NCI-H1694 (cell line): ENCODE data around the gene SH3D21.

Experiments
- DNase-seq: peaks from one replicate; lab custom pipeline; 2025; lab: John Stamatoyannopoulos, UW

Gene SH3D21

DNA sequence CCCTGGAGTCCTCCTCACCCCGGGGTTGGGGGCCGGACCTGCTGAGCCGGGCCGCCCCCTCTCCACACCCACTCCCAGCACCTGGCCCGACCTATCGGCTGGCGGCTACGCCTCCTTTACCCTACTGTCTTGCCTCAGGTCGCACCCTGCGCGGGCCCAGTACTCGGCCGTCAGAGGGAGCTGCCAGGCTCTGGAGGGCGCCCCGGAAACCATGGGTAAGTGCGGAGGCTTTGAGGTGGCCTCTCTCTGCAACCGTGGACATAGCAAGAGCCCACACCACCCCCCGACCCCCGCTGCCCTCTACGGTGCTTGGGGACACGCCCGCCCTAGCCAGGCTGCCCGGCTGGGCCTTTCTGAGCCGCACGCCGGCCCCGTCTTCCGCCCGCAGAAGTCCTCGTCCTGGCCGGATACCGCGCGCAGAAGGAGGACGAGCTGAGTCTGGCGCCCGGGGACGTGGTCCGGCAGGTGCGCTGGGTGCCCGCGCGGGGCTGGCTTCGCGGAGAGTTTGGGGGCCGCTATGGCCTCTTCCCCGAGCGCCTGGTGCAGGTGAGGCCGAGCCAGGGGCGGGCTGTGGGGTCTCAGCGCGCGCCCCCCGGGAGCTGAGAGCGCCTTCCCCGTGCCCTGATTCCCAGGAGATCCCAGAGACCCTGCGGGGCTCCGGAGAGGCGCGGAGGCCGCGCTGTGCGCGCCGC, at the start of gene SH3D21:
Gene SH3D21 (plus strand): TSS at position 159 of the 692 bp plus-strand sequence. CDS start 53 bp downstream, at position 212.
- DNase-seq = no peak

DNA sequence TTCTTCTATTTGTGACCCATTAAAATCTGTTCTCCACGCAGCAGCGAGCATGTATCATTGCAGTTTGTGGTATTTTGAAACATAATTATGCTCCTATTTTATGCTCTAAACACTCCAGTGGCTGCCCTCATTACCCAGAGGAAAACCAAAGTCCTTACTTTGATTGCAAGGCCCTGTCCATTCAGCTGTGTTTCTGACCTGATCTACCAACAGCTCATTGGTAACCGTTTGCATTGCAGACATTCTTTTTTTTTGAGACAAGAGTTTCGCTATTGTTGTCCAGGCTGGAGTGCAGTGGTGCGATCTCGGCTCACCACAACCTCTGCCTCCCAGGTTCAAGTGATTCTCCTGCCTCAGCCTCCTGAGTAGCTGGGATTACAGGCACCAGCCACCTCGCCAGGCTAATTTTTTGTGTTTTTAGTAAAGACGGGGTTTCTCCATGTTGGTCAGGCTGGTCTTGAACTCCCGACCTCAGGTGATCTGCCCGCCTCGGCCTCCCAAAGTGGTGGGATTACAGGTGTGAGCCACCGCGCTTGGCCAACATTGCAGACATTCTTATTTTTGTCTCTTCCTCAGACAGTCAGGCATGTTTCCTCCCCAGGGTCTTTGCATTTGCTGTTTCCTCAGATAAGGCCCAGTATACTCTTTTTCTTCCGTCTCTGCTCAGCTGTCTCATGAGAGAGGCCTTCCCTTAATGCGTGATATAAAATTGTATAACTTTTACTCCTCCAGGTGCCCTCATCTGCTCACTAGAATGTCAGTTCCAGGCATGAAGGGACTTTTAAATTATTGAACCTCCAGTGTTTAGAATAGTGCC, 49.4 kb upstream of the SH3D21 start:
- DNase-seq = no peak

DNA sequence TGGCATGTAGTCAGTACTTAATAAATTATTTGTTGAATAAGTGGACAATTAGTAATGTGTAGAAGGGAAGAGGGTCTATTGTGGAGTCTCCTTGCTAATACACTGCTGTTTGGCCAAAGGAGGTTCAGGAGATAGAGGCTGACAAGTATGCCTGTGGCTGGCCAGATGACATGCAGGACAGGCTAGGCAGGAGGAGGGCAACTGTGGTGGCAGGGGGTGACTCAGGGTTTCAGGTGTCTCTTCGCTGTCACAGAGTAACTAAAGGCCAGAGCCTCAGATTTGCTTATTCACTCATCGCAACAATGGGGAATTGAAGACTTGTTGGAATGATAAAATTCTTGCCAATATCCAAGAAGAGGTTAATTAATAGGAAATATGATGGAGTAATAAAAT, 48.8 kb upstream of the SH3D21 start:
- no peak for DNase-seq

DNA sequence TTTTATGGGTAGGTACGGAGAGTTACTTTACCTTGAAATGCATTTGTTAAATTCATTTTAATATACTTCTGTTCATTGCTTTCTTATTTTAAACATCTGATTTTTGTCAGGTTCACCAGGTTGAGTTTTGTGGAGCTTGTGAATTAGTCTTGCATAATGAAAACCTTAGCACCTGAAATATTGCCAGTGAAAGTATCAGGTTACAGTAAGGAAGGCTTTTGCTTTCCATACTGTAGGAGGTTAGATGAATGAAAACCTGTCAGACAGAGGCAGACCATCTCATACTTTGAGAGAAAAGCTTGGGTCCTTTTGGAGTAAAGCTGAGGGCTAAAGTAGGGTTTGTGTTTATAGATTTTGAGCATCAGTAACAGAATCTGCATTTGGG, 47.2 kb upstream of the SH3D21 start:
- no peak for DNase-seq

DNA sequence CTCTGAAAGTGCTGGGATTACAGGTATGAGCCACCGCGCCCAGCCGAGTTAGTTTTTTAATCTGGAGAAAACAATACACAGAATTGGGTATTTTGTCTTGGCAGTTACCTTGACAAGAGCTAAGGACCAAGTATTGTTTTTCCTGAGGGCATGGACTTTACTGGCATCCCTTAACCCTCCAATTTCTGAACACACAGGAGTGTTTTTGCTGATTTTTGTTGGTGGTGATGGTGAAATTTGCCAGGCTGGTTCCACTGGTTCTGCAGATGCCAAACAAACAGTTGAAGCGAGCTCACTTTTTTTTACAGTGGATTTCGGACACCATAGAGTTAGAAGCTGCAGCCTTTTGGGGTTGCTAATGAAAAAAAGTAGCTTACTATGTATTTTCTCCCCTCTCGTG, 37.2 kb upstream of the SH3D21 start:
- no peak for DNase-seq

DNA sequence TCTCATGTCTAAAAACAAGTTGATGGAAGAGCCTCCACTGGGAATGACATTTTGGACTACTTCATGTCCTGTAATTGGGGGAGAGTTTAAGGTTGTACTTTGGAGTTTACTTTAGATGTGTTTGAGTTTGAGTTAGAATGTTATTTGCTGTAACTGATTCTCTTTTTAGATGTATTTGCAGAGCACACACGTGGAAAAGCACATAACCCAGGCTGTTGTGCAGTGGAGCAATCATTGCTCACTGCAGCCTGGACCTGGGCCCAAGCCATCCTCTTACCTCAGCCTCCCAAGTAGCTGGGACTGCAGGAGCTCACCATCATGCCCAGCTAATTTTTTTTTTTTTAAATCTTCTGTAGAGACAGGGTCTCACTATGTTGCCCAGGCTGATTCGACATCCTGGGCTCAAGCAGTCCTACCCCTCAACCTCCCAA, 36.7 kb upstream of the SH3D21 start:
- DNase-seq = no peak

DNA sequence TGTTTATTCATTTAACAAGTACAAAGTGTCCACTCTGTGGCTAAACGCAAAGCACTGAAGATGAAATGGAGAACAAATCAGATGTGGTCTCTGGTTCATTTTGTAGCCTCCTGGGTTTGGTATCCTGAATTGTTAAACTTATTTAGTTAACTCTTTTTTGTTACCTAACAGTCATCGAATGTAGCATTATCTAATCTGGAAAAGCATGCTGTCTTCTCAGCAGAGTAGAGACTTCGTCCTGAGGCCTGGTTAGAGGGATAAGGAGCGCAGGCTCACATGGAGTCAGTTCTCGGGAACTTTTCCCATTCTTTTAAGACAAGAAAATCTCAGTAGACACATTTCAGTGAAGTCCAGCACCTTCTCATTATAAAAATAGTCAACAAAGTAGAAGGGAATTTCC, 33.1 kb upstream of the SH3D21 start:
- no peak for DNase-seq

DNA sequence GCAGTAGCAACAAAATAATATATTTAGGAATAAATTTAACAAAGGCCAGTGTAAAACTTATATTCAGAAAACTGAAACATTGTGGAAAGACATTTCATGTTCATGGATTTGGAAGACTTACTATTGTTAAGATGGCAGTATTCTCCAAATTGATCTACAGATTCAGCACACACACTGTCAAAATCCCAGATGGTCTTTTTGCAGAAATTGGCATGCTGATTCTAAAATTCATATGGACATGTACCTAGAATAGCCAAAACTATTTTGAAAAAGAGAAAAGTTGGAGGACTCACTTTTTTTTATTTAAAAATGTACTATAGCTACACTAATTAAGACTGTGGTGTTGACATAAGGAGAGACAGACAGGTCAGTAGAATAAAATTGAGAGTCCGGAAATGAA, 32.0 kb upstream of the SH3D21 start:
- DNase-seq = no peak

DNA sequence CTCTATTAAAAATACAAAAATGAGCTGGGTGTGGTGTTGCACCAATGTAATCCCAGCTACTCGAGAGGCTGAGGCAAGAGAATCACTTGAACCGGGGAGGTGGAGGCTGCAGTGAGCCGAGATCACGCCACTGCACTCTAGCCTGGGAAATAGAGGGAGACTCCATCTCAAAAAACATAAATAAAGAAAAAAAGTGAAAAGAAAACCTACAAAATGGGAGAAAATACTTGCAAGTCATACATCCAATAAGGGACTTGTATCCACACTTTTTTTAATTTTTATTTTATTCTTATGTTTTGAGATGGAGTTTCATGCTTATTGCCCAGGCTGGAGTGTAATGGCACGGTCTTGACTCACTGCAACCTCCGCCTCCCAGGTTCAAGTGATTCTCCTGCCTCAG, 29.5 kb upstream of the SH3D21 start:
- no peak for DNase-seq

DNA sequence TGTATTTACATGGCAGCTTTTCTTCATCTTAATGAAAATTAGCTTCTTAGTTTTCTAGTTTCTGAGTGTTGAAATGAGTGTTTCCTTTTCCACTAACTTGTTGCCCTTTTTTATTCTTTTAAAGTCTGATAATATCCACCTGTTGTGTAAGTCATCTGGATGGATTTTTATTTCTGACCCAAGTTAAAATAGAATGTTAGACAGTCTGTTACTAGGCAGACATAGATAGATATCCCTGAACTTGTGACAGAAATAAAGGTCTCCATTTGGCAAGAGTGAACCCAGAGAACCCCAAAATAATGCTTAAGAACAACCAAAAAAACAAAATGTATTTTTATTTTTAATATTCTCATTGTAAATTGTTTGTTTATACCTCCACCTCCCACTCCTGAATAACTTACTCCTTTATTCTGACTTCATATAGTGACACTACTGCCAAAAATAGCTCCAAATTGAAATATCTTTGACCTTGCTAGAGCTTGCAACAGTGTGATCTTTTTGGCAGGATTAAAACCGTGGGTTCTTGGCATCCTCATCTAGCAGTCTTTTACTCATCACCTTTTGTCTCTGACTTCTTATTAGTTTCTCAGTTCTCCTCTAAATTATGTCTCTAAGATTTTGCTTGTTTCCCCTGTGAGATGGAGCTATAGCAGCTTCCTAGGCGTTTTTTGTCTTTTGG, 26.9 kb upstream of the SH3D21 start:
- no peak for DNase-seq

DNA sequence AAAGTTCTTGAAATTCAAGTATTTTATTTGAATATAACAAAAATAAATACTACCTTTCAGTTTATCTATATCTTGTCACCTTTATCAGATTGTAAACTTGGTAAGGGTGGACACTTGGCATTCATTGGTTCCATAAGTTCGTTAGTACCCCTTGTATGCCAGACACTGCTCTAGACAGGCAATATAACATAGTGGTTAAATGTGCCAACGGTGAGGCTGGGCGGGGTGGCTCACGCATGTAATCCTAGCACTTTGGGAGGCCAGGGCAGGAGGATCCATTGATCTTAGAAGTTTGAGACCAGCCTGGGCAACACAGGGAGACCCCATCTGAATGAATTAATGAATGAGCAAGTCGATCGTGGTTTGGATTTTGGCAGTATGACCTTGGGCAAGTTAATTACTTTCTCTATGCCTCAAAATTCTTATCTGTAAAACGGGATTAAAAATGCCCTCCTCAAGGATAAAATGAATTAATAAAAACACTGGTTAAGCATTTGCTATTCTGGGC, 26.3 kb upstream of the SH3D21 start:
- no peak for DNase-seq

DNA sequence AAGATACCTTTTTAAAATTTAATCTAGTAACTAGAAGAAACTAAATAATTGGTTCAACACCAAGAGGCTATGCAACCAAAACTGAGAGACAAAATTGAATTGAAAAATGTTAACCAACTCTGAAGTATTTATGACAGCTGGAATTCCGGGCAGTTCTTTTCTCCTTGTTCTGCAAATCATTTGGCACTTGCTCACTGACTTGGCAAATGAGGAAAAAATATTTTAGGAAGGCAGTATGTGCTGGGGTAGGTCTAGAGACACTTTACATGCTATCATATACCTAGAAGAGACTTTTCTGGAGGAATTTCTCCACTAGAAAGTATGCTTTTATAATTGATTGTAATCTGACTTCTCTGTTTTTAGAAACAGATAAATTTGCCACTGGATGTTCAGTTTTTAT, 22.1 kb upstream of the SH3D21 start:
- DNase-seq = no peak

DNA sequence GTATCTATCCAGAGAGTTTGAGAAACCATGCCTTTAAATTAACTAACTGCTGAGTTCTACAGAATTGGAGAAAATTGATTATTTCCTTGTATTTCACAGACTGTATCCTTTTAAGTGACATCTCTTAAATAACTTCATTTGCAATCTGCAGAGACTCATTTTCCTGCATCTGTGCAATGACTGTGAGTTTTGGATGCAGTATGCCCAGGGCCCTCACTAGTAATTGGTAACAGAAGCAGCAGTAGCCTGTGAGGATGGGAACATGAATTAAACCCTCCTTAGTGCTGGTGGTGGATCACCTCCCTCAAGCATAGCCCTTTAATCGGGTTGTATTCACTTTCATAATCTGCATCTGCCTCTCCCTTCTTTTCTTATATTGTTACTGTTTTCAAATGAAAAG, 21.7 kb upstream of the SH3D21 start:
- no peak for DNase-seq

DNA sequence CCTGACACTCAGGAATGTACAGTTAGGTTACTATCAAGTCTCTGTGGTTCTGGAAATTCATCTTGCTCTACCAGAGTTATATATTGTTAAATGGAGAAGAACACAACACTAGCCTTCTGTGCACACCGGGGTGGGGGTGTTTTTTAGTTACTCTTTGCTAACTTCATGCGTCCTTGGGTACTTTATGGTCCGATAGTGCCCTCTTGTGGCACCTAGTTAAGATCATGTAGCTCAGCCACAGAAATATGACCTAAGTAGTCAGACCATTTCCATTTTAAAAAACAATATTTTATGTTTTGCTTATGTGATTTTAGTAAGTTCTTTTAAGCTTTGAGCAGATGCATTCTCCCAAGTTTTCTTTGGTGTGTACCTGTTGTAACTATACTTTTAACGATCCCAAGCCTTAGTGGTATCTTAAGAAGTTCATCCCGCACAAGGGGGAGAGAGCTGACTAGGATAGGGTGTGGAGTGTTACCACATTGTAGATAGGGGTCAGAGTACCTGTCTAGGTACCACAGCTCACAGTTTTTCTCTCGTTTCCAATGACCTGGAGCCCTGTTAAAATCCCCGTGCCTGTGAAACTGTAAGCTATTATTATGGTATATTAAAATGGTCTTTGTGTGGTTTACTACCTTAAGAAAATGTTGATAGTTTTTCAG, 20.6 kb upstream of the SH3D21 start:
- DNase-seq = peak; percentile 47

DNA sequence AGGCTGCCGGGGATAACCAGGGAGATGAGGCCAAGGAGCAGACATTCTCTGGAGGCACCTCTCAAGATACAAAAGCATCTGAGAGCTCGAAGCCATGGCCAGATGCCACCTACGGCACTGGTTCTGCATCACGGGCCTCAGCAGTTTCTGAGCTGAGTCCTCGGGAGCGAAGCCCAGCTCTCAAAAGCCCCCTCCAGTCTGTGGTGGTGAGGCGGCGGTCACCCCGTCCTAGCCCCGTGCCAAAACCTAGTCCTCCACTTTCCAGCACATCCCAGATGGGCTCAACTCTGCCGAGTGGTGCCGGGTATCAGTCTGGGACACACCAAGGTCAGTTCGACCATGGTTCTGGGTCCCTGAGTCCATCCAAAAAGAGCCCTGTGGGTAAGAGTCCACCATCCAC, 19.4 kb upstream of the SH3D21 start:
- no peak for DNase-seq

DNA sequence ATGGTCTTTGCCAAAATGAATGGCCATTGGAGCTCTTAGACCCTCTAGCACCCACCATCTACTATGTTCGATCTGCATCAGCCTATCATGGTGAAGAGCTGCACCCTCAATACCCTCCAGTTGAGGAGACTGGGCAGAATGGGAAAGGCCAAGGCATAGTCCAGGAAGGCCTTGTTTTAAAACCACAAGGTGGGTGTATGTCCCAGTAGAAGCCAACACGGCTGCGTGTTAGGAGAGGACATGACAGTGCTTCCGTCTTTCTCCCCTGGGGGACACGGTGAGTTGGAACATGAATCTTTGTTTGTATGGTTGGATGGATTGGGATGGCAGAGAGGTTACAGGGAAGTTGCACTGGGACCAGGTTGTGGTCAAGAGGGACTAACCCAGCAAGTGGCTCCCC, 18.6 kb upstream of the SH3D21 start:
- DNase-seq = no peak

DNA sequence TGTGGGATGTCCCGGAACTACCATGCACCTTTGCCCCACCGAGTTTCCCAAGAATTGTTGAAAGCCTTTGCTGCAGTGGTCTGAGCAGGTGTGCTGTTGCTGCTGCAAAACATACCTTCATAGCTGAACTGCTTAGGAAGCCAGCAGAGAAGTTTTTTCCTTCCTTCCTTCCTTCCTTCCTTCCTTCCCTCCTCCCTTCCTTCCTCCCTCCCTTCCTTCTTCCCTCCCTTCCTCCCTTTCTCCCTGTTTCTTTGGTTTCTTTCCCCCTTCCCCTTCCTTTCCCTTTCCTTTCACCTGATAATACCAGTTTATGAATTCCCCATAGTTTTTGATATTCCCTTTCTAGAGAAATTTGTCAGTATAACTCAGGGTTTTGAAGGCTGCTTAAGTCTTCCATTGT, 10.8 kb upstream of the SH3D21 start:
- DNase-seq = no peak

DNA sequence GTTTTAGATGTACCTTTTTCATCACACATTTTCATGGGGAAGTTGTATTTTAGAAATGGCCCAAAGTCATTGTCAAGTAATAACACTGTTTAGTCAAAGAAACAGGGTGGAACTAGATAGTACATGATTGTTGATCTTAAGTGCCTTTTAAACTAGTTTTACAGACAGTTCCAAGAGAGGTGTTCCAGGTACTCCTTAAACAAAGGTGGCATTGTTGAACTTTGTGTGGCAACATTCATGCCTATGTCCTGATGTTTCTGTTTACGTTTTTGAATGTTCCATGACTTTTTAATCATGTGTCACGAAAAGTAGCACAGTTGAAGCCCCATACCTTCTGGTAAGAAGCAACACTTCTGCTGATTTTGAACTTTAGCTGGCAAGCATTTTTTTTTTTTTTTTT, 9.1 kb upstream of the SH3D21 start:
- DNase-seq = no peak

DNA sequence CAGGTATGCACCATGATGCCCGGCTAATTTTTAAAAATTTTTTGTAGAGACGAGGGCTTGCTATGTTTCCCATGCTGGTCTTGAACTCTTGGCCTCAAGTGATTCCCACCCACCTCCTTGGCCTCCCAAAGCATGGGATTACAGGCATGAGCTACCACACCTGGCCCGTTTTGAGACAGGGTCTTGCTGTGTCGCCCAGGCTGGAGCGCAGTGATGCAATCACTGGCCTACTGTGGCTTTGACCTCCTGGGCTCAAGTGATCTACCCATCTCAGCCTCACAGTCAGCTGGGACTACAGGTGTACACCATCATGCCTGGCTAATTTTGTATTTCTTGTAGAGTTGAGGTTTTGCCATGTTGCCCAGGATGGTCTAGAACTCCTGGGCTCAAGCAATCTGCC, 7.5 kb upstream of the SH3D21 start:
- no peak for DNase-seq

DNA sequence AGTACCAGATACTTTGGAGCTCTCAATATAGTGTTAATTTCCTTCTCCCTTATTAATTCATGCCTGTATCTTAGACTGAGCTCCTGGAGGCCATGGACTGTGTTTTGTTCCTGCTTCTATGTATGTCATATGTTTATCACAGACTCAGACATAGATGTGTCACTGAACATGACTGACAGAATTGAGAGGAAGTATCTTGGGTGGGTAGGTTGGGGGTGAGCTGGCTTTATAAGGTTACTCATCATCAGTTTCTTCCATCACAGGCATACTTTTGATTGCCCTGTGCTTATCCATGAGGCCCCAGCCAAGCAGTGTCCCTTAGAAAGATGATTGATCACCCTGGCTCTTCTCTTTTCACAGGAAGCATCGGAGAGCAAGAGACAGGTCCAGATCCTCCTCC, 5.6 kb upstream of the SH3D21 start:
- no peak for DNase-seq

DNA sequence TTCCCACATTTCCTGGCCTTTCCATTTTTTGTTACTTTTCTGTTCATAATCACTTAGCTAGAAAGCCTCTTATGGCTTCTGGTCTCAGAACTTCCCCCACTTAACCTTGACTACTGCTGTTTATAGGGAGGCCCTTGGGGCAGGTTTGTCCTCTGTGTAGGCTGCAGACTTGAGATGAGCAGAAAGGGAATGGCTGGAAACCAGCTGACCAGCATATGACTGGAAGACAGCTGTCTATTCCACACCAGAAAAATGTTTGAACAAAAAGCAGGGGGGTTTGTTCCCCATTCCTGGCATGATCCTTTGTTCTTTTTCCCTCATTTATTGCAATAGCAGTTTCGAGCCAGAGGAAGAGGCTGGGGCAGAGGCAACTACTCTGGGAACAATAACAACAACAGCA, 4.9 kb upstream of the SH3D21 start:
- DNase-seq = no peak

DNA sequence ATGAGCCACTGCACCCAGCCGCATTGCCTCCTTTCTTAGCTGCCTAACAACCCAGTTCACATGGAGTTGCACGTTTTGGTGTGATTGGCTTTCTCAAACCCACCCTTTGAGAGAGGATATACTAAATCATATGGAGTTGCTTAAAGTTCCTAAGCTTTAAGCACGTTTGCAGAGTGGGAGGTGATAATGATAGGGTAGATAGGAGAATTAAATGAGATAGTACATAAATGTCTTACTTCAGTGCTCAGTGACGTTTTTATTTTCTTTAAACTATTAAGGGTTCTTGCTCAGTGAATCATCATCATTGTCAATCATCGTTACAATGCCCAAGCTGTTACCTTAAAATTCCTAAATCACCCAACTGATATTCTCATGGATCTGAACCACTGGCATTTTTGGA, 2.9 kb upstream of the SH3D21 start:
- DNase-seq = no peak
